ENCODE data around the gene UHRF2.

UHRF2 gene

DNA sequence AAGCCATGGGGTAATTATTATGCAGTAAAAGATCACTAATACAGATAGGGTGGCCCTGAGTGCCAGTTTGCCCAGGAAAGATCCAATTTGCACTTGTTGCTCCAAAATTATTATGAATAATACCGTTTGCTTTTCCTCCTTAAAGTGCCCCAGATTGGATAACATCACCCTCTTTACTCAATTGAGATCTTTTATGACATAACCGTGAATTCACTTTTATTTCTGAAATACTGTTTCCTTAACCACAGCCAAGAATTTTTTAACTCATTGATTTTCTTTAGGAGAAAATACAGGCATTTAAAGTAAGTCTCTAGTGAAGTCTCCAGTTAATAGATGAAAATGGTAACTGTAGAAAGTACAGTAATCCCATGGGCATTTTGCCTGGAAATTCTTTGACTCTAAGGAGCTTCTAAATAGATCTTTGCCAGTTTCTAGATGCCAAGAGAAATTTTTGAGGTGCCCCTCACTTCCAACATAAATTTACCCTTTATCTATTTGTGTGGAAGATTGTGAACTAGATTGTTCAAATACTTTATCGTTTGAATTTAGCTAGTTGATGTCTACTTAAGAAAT lies 99.2 kb downstream of the UHRF2 start:
- Histone ChIP-seq H3K27me3 (ENCODE audit: low read depth, low read length) (no peaks in the 10 kb centered on the region), H3K4me3 (ENCODE audit: low read length) (no peak overlapping the region), H3K79me2 (ENCODE audit: low read length) (no peaks in the 10 kb centered on the region), H2AFZ (ENCODE audit: low read depth, low read length) (no peak overlapping the region), H3K9ac (ENCODE audit: low read length) (no peak overlapping the region), H4K20me1 (ENCODE audit: insufficient read depth, low read length) (0 out of 2 replicates have a peak, but pooled peaks cover 3% of the 10 kb centered on the region), H3K4me2 (ENCODE audit: low read length) (no peak overlapping the region), H3K9me3 (ENCODE audit: insufficient read depth, low read length) (no peaks in the 10 kb centered on the region), H3K36me3 (replicated peaks; ENCODE audit: low read depth, low read length) (peaks cover 18% of the 10 kb centered on the region), H3K27ac (ENCODE audit: low read length) (no peak overlapping the region), H3K4me1 (ENCODE audit: low read length) (no peaks in the 10 kb centered on the region)
- TF ChIP-seq EZH2phosphoT487 (IDR thresholded peaks at IDR 0.05; ENCODE audit: low read depth) = no peak
- TF ChIP-seq, protein P1, sequence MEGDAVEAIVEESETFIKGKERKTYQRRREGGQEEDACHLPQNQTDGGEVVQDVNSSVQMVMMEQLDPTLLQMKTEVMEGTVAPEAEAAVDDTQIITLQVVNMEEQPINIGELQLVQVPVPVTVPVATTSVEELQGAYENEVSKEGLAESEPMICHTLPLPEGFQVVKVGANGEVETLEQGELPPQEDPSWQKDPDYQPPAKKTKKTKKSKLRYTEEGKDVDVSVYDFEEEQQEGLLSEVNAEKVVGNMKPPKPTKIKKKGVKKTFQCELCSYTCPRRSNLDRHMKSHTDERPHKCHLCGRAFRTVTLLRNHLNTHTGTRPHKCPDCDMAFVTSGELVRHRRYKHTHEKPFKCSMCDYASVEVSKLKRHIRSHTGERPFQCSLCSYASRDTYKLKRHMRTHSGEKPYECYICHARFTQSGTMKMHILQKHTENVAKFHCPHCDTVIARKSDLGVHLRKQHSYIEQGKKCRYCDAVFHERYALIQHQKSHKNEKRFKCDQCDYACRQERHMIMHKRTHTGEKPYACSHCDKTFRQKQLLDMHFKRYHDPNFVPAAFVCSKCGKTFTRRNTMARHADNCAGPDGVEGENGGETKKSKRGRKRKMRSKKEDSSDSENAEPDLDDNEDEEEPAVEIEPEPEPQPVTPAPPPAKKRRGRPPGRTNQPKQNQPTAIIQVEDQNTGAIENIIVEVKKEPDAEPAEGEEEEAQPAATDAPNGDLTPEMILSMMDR (IDR thresholded peaks at IDR 0.05; ENCODE audit: low read depth, low read length) = no peak

DNA sequence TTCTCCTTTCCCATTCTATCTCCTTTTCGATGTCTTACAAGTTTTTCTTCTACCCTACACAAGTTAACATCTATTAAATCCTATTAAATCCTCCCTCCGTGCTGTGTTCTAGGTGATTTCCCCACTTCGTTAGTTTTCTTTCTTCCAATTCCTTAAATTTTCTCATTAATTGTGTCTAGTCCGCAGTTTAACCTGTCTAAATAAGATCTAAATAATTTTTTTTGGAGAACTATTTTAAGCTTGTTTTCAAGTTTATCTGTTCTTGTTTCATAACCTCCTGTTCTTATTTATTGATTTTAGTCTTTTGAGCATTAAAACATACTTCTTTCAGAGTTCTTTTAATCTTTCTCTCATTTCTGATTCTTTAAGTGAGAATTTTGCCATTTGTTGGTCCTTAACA lies 109.3 kb downstream of the UHRF2 start:
- Histone ChIP-seq H3K27me3 (ENCODE audit: low read depth, low read length) (no peaks in the 10 kb centered on the region), H3K36me3 (replicated peaks; ENCODE audit: low read depth, low read length) (peaks cover 7% of the 10 kb centered on the region), H3K9ac (ENCODE audit: low read length) (no peak overlapping the region), H3K4me1 (ENCODE audit: low read length) (no peaks in the 10 kb centered on the region), H3K4me3 (ENCODE audit: low read length) (no peak overlapping the region), H2AFZ (ENCODE audit: low read depth, low read length) (no peak overlapping the region), H3K27ac (ENCODE audit: low read length) (no peak overlapping the region), H3K79me2 (ENCODE audit: low read length) (no peaks in the 10 kb centered on the region), H3K4me2 (ENCODE audit: low read length) (no peak overlapping the region), H4K20me1 (ENCODE audit: insufficient read depth, low read length) (no peaks in the 10 kb centered on the region), H3K9me3 (ENCODE audit: insufficient read depth, low read length) (no peaks in the 10 kb centered on the region)
- TF ChIP-seq, protein P1 (IDR thresholded peaks at IDR 0.05; ENCODE audit: low read depth, low read length) = no peak
- no peak for TF ChIP-seq EZH2phosphoT487 (IDR thresholded peaks at IDR 0.05; ENCODE audit: low read depth)

DNA sequence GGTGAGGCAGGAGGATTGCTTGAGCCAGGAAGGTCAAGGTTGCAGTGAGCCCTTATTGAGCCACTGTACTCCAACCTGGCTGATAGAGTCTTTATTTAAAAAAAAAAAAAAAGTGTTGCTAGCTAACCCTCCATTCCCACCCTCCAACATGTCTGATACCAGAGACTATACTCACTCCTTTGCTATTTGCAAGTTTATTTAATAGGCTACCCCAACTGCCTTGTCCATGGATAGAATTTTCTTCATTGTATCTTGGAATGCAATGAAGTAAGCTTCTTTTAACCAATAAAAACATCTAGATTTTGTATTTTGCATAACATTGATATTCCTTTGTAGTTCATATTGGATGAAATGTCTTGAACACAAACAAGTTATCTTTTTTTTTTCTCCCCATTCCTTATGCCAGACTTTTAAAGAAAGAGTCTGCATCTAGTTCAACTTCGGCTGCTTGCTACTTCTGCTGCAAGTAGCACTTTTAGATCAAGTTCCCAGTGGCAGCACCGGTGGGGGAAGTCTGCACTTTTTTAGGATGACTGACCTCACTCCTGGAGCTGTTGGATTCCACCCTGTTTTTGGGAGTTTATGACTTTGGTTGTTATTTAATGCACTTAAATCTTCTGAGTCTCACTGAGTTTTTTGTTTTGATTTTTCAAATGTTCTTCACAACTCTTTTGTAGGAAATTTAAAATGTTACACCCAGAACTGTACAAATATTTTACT lies 112.5 kb downstream of the UHRF2 start:
- peaks cover 7% of the 10 kb centered on the region for H3K36me3 ChIP-seq (replicated peaks; ENCODE audit: low read depth, low read length)
- H3K27me3 ChIP-seq (ENCODE audit: low read depth, low read length) = no peaks in the 10 kb centered on the region
- TF ChIP-seq, protein P1 (IDR thresholded peaks at IDR 0.05; ENCODE audit: low read depth, low read length) = no peak
- no peak for TF ChIP-seq EZH2phosphoT487 (IDR thresholded peaks at IDR 0.05; ENCODE audit: low read depth)
- no peak overlapping the region for H3K27ac ChIP-seq (ENCODE audit: low read length)
- H3K4me2 ChIP-seq (ENCODE audit: low read length) = no peak overlapping the region
- no peaks in the 10 kb centered on the region for H3K79me2 ChIP-seq (ENCODE audit: low read length)
- no peaks in the 10 kb centered on the region for H4K20me1 ChIP-seq (ENCODE audit: insufficient read depth, low read length)
- H3K4me3 ChIP-seq (ENCODE audit: low read length) = no peak overlapping the region
- H3K9ac ChIP-seq (ENCODE audit: low read length) = no peak overlapping the region
- no peaks in the 10 kb centered on the region for H3K9me3 ChIP-seq (ENCODE audit: insufficient read depth, low read length)
- H3K4me1 ChIP-seq (ENCODE audit: low read length) = no peaks in the 10 kb centered on the region
- H2AFZ ChIP-seq (ENCODE audit: low read depth, low read length) = no peak overlapping the region

DNA sequence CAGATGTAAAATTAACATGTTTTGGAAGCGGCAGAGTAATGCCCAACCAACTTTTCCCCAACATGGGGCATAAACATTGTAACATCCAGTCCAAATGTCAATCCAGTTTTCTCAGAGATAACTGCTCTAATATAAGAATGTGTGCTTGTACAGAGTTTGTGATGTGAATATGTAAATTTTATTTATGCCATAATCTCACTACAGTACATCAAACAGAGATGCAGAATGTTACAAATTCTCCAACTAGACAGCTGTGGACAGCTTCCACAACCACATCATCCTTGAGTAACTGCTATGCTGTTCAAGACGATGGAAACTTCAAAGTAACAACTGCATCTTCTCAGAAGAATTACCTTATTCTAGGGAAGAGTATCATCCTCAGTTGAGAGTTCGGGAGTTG lies 122.6 kb downstream of the UHRF2 start:
- Histone ChIP-seq H4K20me1 (ENCODE audit: insufficient read depth, low read length) (no peaks in the 10 kb centered on the region), H3K4me2 (ENCODE audit: low read length) (no peak overlapping the region), H3K4me1 (ENCODE audit: low read length) (no peaks in the 10 kb centered on the region), H3K27me3 (ENCODE audit: low read depth, low read length) (no peaks in the 10 kb centered on the region), H3K36me3 (replicated peaks; ENCODE audit: low read depth, low read length) (no peaks in the 10 kb centered on the region), H2AFZ (ENCODE audit: low read depth, low read length) (no peak overlapping the region), H3K9ac (ENCODE audit: low read length) (no peak overlapping the region), H3K4me3 (ENCODE audit: low read length) (no peak overlapping the region), H3K9me3 (ENCODE audit: insufficient read depth, low read length) (no peaks in the 10 kb centered on the region), H3K79me2 (ENCODE audit: low read length) (no peaks in the 10 kb centered on the region), H3K27ac (ENCODE audit: low read length) (no peak overlapping the region)
- no peak for TF ChIP-seq EZH2phosphoT487 (IDR thresholded peaks at IDR 0.05; ENCODE audit: low read depth)
- TF ChIP-seq, protein P1 (IDR thresholded peaks at IDR 0.05; ENCODE audit: low read depth, low read length) = no peak
